Measurements from ENCODE around the gene LGI4.
A peak's percentile ranks its signal among the peaks of the same experiment; 100 is the strongest.

Gene LGI4

DNA sequence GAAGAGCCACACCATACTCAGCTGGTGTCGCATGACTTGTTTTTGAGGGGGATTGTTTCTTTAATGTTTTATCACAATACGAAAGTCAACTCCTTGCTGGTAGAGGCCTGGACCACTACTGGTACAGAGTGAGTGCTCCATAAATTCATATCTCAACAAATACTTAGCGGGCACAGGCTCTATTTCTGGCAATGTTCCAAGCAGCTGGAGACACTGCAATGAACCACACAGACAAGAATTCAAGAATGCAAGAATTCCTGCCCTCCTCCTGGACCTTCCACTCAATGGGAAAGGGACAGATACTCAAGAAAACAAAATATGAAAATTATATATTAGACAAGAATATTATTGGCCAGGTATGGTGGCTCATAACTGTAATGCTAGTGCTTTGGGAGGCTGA, 14.6 kb upstream of the LGI4 start:
- Histone ChIP-seq H3K4me3 (ENCODE audit: low read length) (no peak overlapping the region), H3K27me3 (replicated peaks; ENCODE audit: control insufficient read depth, insufficient read depth, low read length) (no peaks in the 10 kb centered on the region), H3K9me3 (ENCODE audit: control insufficient read depth, low read length) (no peaks in the 10 kb centered on the region), H3K36me3 (ENCODE audit: control insufficient read depth, insufficient read depth, low read length, severe bottlenecking) (no peaks in the 10 kb centered on the region), H3K4me1 (ENCODE audit: control insufficient read depth, insufficient read depth, low read length) (peaks cover 7% of the 10 kb centered on the region), H3K9ac (ENCODE audit: low read length) (no peak overlapping the region)
- no peak for DNase-seq (ENCODE audit: low read depth)

DNA sequence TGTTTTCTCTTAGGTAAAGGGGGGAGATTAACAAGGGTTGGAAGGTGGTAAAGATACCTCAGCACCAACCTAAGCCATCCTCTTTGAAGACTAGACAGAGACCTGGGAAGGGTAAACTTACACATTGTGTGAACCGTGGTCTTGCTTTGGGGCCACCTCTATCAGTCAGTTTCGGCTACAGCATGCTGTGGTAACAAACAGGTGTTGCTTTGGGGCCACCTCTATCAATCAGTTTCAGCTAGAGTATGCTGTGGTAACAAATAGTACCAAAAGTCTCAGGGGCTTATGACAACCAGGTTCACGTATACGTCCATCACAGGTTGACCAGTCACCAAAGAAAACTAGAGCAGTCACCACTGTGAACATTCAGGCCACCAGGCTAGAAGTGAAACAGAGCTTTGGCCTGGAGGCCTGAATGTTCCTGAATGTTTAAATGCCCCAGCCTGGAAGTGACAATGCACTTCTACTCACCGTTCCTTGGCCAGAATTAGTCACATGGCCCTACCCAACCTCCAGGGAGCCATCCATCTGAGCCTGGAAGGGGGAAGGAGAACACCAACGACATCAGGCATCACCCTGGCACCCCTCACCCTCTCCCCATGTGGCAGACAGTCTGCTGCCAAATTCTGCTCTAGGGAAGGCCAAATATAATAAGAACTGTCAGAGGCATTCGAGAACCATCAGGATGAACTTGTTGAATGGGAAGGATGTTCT, 12.0 kb upstream of the LGI4 start:
- Histone ChIP-seq H3K27me3 (replicated peaks; ENCODE audit: control insufficient read depth, insufficient read depth, low read length) (peaks cover 4% of the 10 kb centered on the region), H3K4me3 (ENCODE audit: low read length) (no peak overlapping the region), H3K4me1 (ENCODE audit: control insufficient read depth, insufficient read depth, low read length) (peaks cover 4% of the 10 kb centered on the region), H3K9ac (ENCODE audit: low read length) (no peak overlapping the region), H3K36me3 (ENCODE audit: control insufficient read depth, insufficient read depth, low read length, severe bottlenecking) (no peaks in the 10 kb centered on the region), H3K9me3 (ENCODE audit: control insufficient read depth, low read length) (no peaks in the 10 kb centered on the region)
- no peak for DNase-seq (ENCODE audit: low read depth)

DNA sequence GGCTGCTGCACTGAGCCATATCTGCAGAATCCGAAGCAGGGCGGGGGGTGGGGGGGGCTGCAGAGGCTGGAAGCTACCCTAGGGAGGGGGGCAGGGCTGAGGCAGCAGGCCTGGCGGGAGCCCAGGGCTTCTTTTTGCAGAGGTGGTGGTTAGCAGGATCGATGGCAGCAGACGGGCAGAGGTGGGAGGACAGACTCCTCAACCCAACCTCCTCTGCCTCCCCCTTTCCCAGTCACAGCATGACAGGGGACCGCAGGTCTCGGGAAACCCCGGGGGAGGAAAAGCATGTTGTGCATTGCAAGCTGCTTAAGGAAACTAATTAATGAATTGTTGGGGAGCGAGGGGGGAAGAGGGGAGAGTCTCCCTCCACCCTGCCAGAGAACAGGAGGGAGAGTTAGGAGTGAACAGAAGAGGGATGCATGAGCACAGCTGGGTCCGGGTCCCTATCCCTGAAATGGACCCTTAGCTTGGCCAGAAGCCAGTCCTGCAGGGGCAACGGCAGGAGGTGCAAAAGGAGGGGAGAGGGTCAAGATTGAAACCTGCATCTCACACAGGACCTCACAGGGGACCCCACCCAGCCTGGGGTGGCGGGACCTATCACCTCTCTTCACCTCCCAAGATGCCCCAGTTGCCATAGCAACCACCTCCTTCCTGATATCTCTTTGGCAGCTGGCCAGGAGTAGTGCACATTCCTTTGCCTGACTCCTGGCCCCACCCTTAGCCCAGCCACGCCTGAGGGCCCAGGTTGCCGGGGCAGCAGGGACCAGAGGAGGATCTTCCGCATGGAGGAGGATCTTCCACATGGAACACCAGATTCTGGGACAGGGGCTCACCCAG, 10.0 kb upstream of the LGI4 start:
- Histone ChIP-seq H3K9ac (ENCODE audit: low read length) (no peak overlapping the region), H3K27me3 (replicated peaks; ENCODE audit: control insufficient read depth, insufficient read depth, low read length) (peaks cover 4% of the 10 kb centered on the region), H3K4me1 (ENCODE audit: control insufficient read depth, insufficient read depth, low read length) (peaks cover 15% of the 10 kb centered on the region), H3K9me3 (ENCODE audit: control insufficient read depth, low read length) (no peaks in the 10 kb centered on the region), H3K36me3 (ENCODE audit: control insufficient read depth, insufficient read depth, low read length, severe bottlenecking) (no peaks in the 10 kb centered on the region), H3K4me3 (ENCODE audit: low read length) (no peak overlapping the region)
- DNase-seq (ENCODE audit: low read depth): no peak

DNA sequence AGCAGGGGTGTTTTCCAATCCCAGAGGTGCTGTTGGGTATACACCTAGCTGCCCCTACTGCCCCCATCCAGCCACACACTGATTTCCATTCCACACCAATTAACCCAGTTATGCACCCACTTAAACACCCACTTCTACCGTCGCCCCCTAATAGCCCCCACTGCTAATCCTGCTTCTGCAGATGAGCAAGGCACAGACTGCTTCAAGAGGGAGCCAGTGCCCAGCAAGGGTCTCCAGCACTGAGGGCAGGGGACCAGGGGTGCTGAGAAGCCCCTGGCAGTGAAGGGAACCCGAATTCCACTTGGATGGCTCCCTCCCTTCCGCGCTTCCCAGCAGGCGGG, 9.4 kb upstream of the LGI4 start:
- Histone ChIP-seq H3K9me3 (ENCODE audit: control insufficient read depth, low read length) (no peaks in the 10 kb centered on the region), H3K9ac (ENCODE audit: low read length) (no peak overlapping the region), H3K4me3 (ENCODE audit: low read length) (no peak overlapping the region), H3K27me3 (replicated peaks; ENCODE audit: control insufficient read depth, insufficient read depth, low read length) (peaks cover 4% of the 10 kb centered on the region), H3K4me1 (ENCODE audit: control insufficient read depth, insufficient read depth, low read length) (peaks cover 21% of the 10 kb centered on the region), H3K36me3 (ENCODE audit: control insufficient read depth, insufficient read depth, low read length, severe bottlenecking) (no peaks in the 10 kb centered on the region)
- DNase-seq (ENCODE audit: low read depth): no peak

DNA sequence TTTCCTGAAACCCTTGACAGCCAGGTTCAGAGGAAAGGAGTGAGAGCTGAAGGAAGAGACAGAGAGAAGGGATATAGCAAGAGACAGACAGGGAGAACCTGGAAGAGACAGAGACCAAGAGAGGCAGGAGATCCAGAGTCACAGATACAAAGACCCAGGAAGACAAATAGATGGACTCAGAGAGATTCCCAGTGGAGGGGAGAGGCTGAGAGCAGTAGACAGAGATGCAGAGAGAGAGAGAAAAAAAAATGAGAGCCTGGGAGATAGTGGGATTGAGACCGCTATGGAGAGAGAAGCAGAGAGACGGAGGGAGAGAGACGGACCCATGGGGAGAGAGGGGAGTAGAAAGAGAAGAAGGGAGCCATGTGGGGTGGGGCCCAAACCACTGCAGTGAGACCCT, 9.0 kb upstream of the LGI4 start:
- H3K27me3 ChIP-seq (replicated peaks; ENCODE audit: control insufficient read depth, insufficient read depth, low read length): peaks cover 4% of the 10 kb centered on the region
- no peak overlapping the region for H3K4me3 ChIP-seq (ENCODE audit: low read length)

DNA sequence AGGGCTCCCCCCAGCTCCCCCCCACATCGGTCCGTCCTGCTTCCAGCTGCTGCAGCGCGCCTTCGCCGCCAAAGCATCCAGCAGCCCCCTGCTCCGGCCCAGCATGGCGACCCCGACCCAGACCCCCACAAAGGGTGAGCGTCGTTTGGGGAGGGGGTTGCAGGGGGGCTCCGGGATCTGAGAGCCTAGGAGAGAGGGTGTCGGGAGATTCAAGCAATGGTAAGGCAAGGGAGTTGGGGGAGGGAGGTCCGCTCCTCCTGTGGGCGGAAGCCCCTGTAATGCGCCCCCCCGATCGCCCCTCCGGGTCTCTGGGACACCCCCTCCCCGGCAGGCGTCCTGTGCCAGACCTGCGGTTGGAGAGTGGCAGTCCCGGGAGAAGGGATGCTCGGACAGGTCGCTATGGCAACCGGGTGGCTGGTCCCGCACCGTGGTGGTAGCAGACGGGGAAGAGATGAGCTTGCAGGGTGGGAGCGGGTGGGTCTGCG, 8.4 kb upstream of the LGI4 start, which contains the start of gene FXYD7:
TSS of gene FXYD7 (plus strand) at position 25 of the 485 bp plus-strand sequence. CDS start at position 104, 79 bp downstream.
- no peak within 1 kb of the TSS for H3K4me3 ChIP-seq (ENCODE audit: low read length)
- H3K36me3 ChIP-seq (ENCODE audit: control insufficient read depth, insufficient read depth, low read length, severe bottlenecking): no peaks in the 10 kb centered on the region
- peaks cover 4% of the 10 kb centered on the region for H3K27me3 ChIP-seq (replicated peaks; ENCODE audit: control insufficient read depth, insufficient read depth, low read length)
- DNase-seq (ENCODE audit: low read depth): no peak
- no peaks in the 10 kb centered on the region for H3K9me3 ChIP-seq (ENCODE audit: control insufficient read depth, low read length)
- no peak within 1 kb of the TSS for H3K9ac ChIP-seq (ENCODE audit: low read length)
- H3K4me1 ChIP-seq (ENCODE audit: control insufficient read depth, insufficient read depth, low read length): peaks cover 30% of the 10 kb centered on the region

More for the DNA sequence above, 9.0 kb upstream of the LGI4 start:
- no peak for DNase-seq (ENCODE audit: low read depth)
- Histone ChIP-seq H3K4me1 (ENCODE audit: control insufficient read depth, insufficient read depth, low read length) (peaks cover 25% of the 10 kb centered on the region), H3K9ac (ENCODE audit: low read length) (no peak overlapping the region), H3K36me3 (ENCODE audit: control insufficient read depth, insufficient read depth, low read length, severe bottlenecking) (no peaks in the 10 kb centered on the region), H3K9me3 (ENCODE audit: control insufficient read depth, low read length) (no peaks in the 10 kb centered on the region)

DNA sequence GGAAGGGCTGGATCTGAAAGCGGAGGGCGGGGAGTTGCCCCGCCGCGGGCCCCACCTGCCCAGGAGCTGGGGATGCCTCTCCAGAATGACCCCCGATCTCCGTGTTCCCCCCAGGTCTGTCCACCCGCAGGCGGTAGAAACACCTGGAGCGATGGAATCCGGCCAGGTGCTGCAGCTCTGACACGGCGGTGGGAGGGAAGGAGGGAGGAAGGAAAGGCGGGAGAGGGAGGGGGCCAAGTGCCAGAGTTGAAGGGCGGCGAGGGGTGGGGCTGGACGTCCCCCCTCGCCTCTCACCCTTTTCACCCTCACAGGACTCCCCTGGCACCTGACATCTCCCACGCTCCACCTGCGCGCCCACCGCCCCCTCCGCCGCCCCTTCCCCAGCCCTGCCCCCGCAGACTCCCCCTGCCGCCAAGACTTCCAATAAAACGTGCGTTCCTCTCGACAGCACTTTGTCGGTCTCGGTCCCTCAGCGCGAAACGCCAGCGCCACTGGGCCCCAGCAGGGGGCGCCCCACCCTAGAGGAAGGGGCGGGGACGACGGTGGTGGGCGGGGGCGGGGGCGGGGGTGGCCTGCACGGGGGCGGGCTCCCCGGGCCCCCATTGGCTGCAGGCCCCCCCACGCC, 7.9 kb upstream of the LGI4 start:
- peak; percentile 64 for DNase-seq (ENCODE audit: low read depth)
- Histone ChIP-seq H3K27me3 (replicated peaks; ENCODE audit: control insufficient read depth, insufficient read depth, low read length) (peaks cover 4% of the 10 kb centered on the region), H3K36me3 (ENCODE audit: control insufficient read depth, insufficient read depth, low read length, severe bottlenecking) (no peaks in the 10 kb centered on the region)

DNA sequence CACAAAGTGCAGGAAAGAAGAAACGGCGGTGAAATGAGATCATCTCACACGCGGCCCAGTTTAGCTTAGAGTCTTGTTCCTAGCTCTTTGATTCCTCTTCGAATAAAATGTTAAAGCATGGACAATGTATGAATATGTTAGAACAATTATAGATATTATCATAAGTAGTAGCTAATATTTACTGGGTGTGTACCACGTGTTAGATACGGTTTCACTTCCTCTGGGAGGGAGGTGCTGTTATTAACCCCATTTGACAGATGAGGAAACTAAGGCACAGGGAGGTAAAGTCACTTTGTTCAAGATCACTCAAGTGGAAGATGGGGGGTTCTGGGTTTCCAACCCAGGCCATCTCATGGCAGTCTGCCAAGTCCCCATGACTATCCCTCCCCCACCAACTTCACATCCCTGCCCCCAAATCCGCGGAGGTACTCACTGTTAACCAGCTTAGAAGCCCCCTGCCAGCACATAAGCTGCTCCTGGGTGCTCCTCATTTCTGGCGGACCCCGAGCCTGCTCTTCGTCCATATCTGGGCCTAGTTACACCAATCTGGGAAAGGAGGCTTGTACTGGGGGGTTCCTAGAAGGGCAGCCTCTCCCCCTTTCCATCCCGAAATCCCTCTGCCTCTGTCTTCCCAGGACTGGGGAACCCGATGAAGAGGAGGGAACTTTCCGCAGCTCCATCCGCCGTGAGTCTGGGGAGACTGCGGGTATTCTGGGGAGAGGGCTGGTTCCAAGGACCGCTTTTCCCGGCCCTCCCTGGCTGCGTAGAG, 7.2 kb upstream of the LGI4 start:
- DNase-seq (ENCODE audit: low read depth): no peak
- H3K4me1 ChIP-seq (ENCODE audit: control insufficient read depth, insufficient read depth, low read length): peaks cover 38% of the 10 kb centered on the region
- H3K4me3 ChIP-seq (ENCODE audit: low read length): no peak overlapping the region
- H3K9ac ChIP-seq (ENCODE audit: low read length): no peak overlapping the region
- no peaks in the 10 kb centered on the region for H3K9me3 ChIP-seq (ENCODE audit: control insufficient read depth, low read length)
- H3K27me3 ChIP-seq (replicated peaks; ENCODE audit: control insufficient read depth, insufficient read depth, low read length): peaks cover 4% of the 10 kb centered on the region
- H3K36me3 ChIP-seq (ENCODE audit: control insufficient read depth, insufficient read depth, low read length, severe bottlenecking): no peaks in the 10 kb centered on the region

More for the DNA sequence above, 7.9 kb upstream of the LGI4 start:
- no peak overlapping the region for H3K4me3 ChIP-seq (ENCODE audit: low read length)
- no peak overlapping the region for H3K9ac ChIP-seq (ENCODE audit: low read length)
- H3K9me3 ChIP-seq (ENCODE audit: control insufficient read depth, low read length): no peaks in the 10 kb centered on the region
- H3K4me1 ChIP-seq (ENCODE audit: control insufficient read depth, insufficient read depth, low read length): peaks cover 35% of the 10 kb centered on the region

DNA sequence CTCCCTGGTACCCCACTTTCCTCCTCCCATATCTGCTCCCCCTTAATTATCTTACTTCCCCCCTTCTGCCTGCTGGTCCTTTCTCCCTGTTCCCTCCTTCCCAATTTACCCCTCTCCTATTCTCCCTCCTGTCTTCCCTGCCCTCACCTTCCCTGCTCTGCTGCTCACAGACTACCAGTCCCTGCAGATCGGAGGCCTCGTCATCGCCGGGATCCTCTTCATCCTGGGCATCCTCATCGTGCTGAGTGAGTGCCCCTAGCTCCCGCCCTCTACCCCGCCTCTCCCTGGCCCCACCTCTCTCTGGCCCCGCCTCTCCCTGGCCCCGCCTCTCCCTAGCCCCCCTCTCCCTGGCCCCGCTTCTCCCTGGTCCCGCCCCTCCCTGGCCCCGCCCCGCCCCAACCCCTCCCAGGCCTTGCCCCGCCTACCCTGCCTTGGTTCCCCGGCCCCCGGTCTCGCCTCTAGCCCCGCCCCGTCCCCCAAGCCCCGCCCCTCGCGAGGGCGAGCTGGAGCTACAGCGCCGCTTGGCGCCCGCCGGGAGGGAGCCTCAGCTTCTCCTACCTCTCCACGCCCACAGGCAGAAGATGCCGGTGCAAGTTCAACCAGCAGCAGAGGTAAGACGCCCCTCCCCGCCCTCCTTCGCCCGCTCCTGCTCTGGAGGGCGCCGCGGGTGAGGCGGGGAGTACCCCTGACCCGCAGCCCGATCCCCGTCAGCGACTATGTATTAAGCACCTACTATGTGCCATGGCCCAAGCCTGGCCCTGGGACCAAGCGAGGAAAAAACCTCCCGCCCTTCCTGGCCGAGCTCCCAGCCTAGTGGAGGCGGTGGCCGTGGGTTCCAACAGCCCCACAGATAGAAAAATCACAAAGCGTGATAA, 6.3 kb upstream of the LGI4 start:
- Histone ChIP-seq H3K27me3 (replicated peaks; ENCODE audit: control insufficient read depth, insufficient read depth, low read length) (peaks cover 4% of the 10 kb centered on the region), H3K9me3 (ENCODE audit: control insufficient read depth, low read length) (no peaks in the 10 kb centered on the region), H3K4me1 (ENCODE audit: control insufficient read depth, insufficient read depth, low read length) (peaks cover 40% of the 10 kb centered on the region), H3K4me3 (ENCODE audit: low read length) (peak overlapping the region; percentile 66), H3K36me3 (ENCODE audit: control insufficient read depth, insufficient read depth, low read length, severe bottlenecking) (no peaks in the 10 kb centered on the region), H3K9ac (ENCODE audit: low read length) (peak overlapping the region; percentile 53)
- DNase-seq (ENCODE audit: low read depth): peak; percentile 93
